Kidney capillary endothelial cell (primary cell): ENCODE data around the gene CELF2.

Experiments
- DNase-seq: peaks from one replicate; pipeline ENCODE4 v3.0.0-alpha.2; 2018; ENCODE audit warnings: low spot score

CELF2 gene

GRCh38 chr10:11224321-11224720 lies 206.6 kb downstream of the CELF2 start:
- DNase-seq = no peak

GRCh38 chr10:11224792-11225416 lies 207.2 kb downstream of the CELF2 start:
- no peak for DNase-seq

- no peak for DNase-seq
Observed at GRCh38 chr10:11225935-11226334, 208.3 kb downstream of the CELF2 start.

GRCh38 chr10:11227103-11227502 lies 209.4 kb downstream of the CELF2 start:
- no peak for DNase-seq

GRCh38 chr10:11229893-11230292 lies 212.2 kb downstream of the CELF2 start:
- no peak for DNase-seq

GRCh38 chr10:11230498-11231167 lies 213.0 kb downstream of the CELF2 start:
- DNase-seq = no peak

- no peak for DNase-seq
Observed at GRCh38 chr10:11231285-11231684, 213.6 kb downstream of the CELF2 start.

- no peak for DNase-seq
Observed at GRCh38 chr10:11232222-11232961, 214.7 kb downstream of the CELF2 start.

- DNase-seq = no peak
Observed at GRCh38 chr10:11234857-11235531, 217.3 kb downstream of the CELF2 start.

GRCh38 chr10:11235771-11236170 lies 218.1 kb downstream of the CELF2 start:
- DNase-seq = no peak

- DNase-seq = no peak
Observed at GRCh38 chr10:11236234-11236633, 218.6 kb downstream of the CELF2 start.

GRCh38 chr10:11237571-11237970 lies 219.9 kb downstream of the CELF2 start:
- DNase-seq = no peak

GRCh38 chr10:11238893-11239292 lies 221.2 kb downstream of the CELF2 start:
- no peak for DNase-seq

- DNase-seq = no peak
Observed at GRCh38 chr10:11240641-11241040, 223.0 kb downstream of the CELF2 start.

- no peak for DNase-seq
Observed at GRCh38 chr10:11242443-11243387, 225.0 kb downstream of the CELF2 start.

- DNase-seq = no peak
Observed at GRCh38 chr10:11243425-11244222, 226.0 kb downstream of the CELF2 start.

- no peak for DNase-seq
Observed at GRCh38 chr10:11245095-11245479, 227.4 kb downstream of the CELF2 start.

GRCh38 chr10:11245510-11245909 lies 227.8 kb downstream of the CELF2 start:
- no peak for DNase-seq

- no peak for DNase-seq
Observed at GRCh38 chr10:11245981-11246590, 228.4 kb downstream of the CELF2 start.

GRCh38 chr10:11246752-11247467 lies 229.2 kb downstream of the CELF2 start:
- DNase-seq = no peak
